A549 (cell line): ENCODE results near the gene METTL5.
"Not testable (repeated sequence)": the region's sequence is repeated elsewhere in the genome, so short reads cannot be mapped to it uniquely, and the experiment has no call there.

Experiments
- CHD4 ChIP-seq: fragments of 200-600 bp; sonication (generic); IDR thresholded peaks from 2 replicates; pipeline ENCODE4 v1.6.1; 2016; ENCODE audit warnings: antibody characterized with exemption, mild to moderate bottlenecking, borderline replicate concordance
- ESRRA ChIP-seq: fragments of 150-350 bp; IDR thresholded peaks from 2 replicates; pipeline ENCODE4 v1.6.1; 2014; ENCODE audit warnings: mild to moderate bottlenecking, low read length, borderline replicate concordance
- HOXA7 ChIP-seq: fragments of 250-450 bp; sonication (Bioruptor Pico); IDR thresholded peaks from 2 replicates; pipeline ENCODE4 v1.5.0; 2020; ENCODE audit warnings: mild to moderate bottlenecking, moderate library complexity
- MYC ChIP-seq: IDR thresholded peaks from 2 replicates; pipeline ENCODE4 v1.6.1; 2012; ENCODE audit warnings: mild to moderate bottlenecking, inconsistent platforms, low read length, improper control_type of control experiment, borderline replicate concordance
- NR3C1 ChIP-seq: fragments of >200 bp; sonication (Bioruptor Twin); formaldehyde crosslinking; IDR thresholded peaks from 3 replicates; pipeline ENCODE4 v1.6.1; 2017
- POLR2A ChIP-seq: IDR thresholded peaks from 2 replicates; pipeline ENCODE4 v1.6.1; 2012; ENCODE audit warnings: mild to moderate bottlenecking, low read length
- SREBF2 ChIP-seq: fragments of 450-650 bp; IDR thresholded peaks from 2 replicates; pipeline ENCODE4 v1.6.1; 2014; ENCODE audit warnings: mild to moderate bottlenecking, moderate library complexity
- ZFP36 ChIP-seq: fragments of 450-650 bp; IDR thresholded peaks from 2 replicates; pipeline ENCODE4 v1.6.1; 2014; ENCODE audit warnings: borderline replicate concordance; ENCODE audit not compliant: partially characterized antibody
- TF ChIP-seq, protein P1 (sequence below): fragments of >200 bp; sonication (Bioruptor Twin); formaldehyde crosslinking; IDR thresholded peaks from 3 replicates; pipeline ENCODE4 v1.5.1; 2016
- TF ChIP-seq, protein P2 (sequence below): fragments of 450-650 bp; IDR thresholded peaks from 2 replicates; pipeline ENCODE4 v1.6.1; 2014; ENCODE audit warnings: antibody characterized with exemption
- TF ChIP-seq, protein P3 (sequence below): fragments of 200-600 bp; sonication (generic); IDR thresholded peaks from 2 replicates; pipeline ENCODE4 v1.6.1; 2016; ENCODE audit warnings: antibody characterized with exemption, mild to moderate bottlenecking, moderate library complexity
- TF ChIP-seq, protein P4 (sequence below): IDR thresholded peaks from 2 replicates; pipeline ENCODE4 v1.6.1; 2012

DNA sequence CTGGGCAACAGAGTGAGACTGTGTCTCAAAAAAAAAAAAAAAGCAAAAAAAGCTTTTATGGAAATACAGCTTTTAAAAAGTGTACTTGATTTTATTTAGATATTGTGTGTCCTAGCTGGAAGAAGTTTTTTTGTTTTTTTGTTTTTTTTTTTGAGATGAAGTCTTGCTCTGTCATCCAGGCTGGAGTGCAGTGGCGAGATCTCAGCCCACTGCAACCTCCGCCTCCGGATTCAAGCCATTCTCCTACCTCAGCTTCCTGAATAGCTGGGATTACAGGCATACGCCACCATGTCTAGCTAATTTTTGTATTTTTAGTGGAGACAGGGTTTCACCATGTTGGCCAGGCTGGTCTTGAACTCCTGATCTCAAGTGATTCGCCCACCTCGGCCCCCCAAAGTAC lies 41.5 kb upstream of the METTL5 start:
- TF ChIP-seq POLR2A; ZFP36; MYC; HOXA7 (CRISPR knock-in tag); ESRRA; NR3C1; CHD4; SREBF2: not testable (repeated sequence)
- TF ChIP-seq, protein P1, sequence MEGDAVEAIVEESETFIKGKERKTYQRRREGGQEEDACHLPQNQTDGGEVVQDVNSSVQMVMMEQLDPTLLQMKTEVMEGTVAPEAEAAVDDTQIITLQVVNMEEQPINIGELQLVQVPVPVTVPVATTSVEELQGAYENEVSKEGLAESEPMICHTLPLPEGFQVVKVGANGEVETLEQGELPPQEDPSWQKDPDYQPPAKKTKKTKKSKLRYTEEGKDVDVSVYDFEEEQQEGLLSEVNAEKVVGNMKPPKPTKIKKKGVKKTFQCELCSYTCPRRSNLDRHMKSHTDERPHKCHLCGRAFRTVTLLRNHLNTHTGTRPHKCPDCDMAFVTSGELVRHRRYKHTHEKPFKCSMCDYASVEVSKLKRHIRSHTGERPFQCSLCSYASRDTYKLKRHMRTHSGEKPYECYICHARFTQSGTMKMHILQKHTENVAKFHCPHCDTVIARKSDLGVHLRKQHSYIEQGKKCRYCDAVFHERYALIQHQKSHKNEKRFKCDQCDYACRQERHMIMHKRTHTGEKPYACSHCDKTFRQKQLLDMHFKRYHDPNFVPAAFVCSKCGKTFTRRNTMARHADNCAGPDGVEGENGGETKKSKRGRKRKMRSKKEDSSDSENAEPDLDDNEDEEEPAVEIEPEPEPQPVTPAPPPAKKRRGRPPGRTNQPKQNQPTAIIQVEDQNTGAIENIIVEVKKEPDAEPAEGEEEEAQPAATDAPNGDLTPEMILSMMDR: not testable (repeated sequence)
- TF ChIP-seq, protein P2, sequence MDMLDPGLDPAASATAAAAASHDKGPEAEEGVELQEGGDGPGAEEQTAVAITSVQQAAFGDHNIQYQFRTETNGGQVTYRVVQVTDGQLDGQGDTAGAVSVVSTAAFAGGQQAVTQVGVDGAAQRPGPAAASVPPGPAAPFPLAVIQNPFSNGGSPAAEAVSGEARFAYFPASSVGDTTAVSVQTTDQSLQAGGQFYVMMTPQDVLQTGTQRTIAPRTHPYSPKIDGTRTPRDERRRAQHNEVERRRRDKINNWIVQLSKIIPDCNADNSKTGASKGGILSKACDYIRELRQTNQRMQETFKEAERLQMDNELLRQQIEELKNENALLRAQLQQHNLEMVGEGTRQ: not testable (repeated sequence)
- TF ChIP-seq, protein P3, sequence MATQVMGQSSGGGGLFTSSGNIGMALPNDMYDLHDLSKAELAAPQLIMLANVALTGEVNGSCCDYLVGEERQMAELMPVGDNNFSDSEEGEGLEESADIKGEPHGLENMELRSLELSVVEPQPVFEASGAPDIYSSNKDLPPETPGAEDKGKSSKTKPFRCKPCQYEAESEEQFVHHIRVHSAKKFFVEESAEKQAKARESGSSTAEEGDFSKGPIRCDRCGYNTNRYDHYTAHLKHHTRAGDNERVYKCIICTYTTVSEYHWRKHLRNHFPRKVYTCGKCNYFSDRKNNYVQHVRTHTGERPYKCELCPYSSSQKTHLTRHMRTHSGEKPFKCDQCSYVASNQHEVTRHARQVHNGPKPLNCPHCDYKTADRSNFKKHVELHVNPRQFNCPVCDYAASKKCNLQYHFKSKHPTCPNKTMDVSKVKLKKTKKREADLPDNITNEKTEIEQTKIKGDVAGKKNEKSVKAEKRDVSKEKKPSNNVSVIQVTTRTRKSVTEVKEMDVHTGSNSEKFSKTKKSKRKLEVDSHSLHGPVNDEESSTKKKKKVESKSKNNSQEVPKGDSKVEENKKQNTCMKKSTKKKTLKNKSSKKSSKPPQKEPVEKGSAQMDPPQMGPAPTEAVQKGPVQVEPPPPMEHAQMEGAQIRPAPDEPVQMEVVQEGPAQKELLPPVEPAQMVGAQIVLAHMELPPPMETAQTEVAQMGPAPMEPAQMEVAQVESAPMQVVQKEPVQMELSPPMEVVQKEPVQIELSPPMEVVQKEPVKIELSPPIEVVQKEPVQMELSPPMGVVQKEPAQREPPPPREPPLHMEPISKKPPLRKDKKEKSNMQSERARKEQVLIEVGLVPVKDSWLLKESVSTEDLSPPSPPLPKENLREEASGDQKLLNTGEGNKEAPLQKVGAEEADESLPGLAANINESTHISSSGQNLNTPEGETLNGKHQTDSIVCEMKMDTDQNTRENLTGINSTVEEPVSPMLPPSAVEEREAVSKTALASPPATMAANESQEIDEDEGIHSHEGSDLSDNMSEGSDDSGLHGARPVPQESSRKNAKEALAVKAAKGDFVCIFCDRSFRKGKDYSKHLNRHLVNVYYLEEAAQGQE: not testable (repeated sequence)
- TF ChIP-seq, protein P4, sequence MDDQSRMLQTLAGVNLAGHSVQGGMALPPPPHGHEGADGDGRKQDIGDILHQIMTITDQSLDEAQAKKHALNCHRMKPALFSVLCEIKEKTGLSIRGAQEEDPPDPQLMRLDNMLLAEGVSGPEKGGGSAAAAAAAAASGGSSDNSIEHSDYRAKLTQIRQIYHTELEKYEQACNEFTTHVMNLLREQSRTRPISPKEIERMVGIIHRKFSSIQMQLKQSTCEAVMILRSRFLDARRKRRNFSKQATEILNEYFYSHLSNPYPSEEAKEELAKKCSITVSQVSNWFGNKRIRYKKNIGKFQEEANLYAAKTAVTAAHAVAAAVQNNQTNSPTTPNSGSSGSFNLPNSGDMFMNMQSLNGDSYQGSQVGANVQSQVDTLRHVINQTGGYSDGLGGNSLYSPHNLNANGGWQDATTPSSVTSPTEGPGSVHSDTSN: not testable (repeated sequence)
